B cell (primary cell): ENCODE data around the gene RABGAP1. TPM values are rescaled to one million over a fixed set of nuclear protein-coding genes. Genes with fewer than 3 reads are reported as not detected.

Experiments used
- ATAC-seq: fragments of 200-7000 bp; cut with Tn5 transposase; one replicate; pipeline ENCODE4 v1.10.0; 2021; ENCODE audit warnings: low read depth, mild to moderate bottlenecking, moderate number of reproducible peaks, moderate library complexity
- CTCF ChIA-PET: fragments of 350-600 bp; sonication (Branson Sonifier 250); formaldehyde crosslinking; loops from one replicate; lab custom pipeline; 2021; ENCODE audit warnings: antibody characterized with exemption, inconsistent platforms; lab: Charles Lee
- POLR2A ChIA-PET: fragments of 350-600 bp; sonication (Branson Sonifier 250); formaldehyde crosslinking; loops from one replicate; lab custom pipeline; 2021; ENCODE audit warnings: antibody characterized with exemption; lab: Charles Lee
- DNase-seq: peaks from one replicate; pipeline ENCODE4 v3.0.0; 2013
- H2AFZ ChIP-seq: 2 replicates; pipeline ENCODE4 v1.6.1; 2012; ENCODE audit warnings: mild to moderate bottlenecking, low read depth, low read length; ENCODE audit not compliant: insufficient read depth, poor library complexity, severe bottlenecking
- H3K27ac ChIP-seq, 2 donors: 1 replicate in 1 of 2; 2 replicates in 1 of 2; pipeline ENCODE4 v1.5.1; 2012 to 2013; ENCODE audit warnings: low read length in 2 of 2, mild to moderate bottlenecking in 2 of 2, moderate library complexity in 1 of 2
- H3K27me3 ChIP-seq, 4 experiments: fragments of 200-600 bp in 1 of 4; sonication (generic) in 1 of 4; replicated peaks in 1 of 4; 1 replicate in 2 of 4; 2 replicates in 2 of 4; pipeline versions ENCODE4 v1.6.1 to v1.7.0; 2013 to 2016; ENCODE audit warnings: low read length in 3 of 4, mild to moderate bottlenecking in 2 of 4, mixed read lengths in 1 of 4, moderate library complexity in 1 of 4; ENCODE audit not compliant: insufficient read depth in 4 of 4, control insufficient read depth in 3 of 4; ENCODE audit errors: control extremely low read depth in 1 of 4
- H3K36me3 ChIP-seq, 2 experiments: replicated peaks in 1 of 2; 1 replicate in 1 of 2; 2 replicates in 1 of 2; pipeline versions ENCODE4 v1.6.1 to v1.7.1; 2013; ENCODE audit warnings: low read length in 1 of 2; ENCODE audit not compliant: insufficient read depth in 2 of 2, control insufficient read depth in 1 of 2; ENCODE audit errors: control extremely low read depth in 1 of 2, extremely low read depth in 1 of 2
- H3K4me1 ChIP-seq, 2 donors: fragments of 200-600 bp in 1 of 2; sonication (generic) in 1 of 2; 1 replicate in 1 of 2; 2 replicates in 1 of 2; pipeline versions ENCODE4 v1.5.1 to v1.6.1; 2013 to 2017; ENCODE audit warnings: low read length in 2 of 2; ENCODE audit not compliant: control insufficient read depth in 2 of 2, insufficient read depth in 2 of 2
- H3K4me2 ChIP-seq: replicated peaks from 2 replicates; pipeline ENCODE3; 2012; ENCODE audit warnings: mild to moderate bottlenecking, low read depth, low read length; ENCODE audit not compliant: poor library complexity, severe bottlenecking
- H3K4me3 ChIP-seq, 5 experiments: fragments of 200-600 bp in 1 of 5; sonication (generic) in 1 of 5; 1 replicate in 3 of 5; 2 replicates in 2 of 5; pipeline versions ENCODE4 v1.5.1 to v1.7.0; 2011 to 2016; ENCODE audit warnings: low read length in 4 of 5, mild to moderate bottlenecking in 4 of 5, low read depth in 2 of 5, control low read depth in 1 of 5, moderate library complexity in 1 of 5; ENCODE audit not compliant: insufficient read depth in 1 of 5; ENCODE audit errors: control extremely low read depth in 1 of 5, extremely low read depth in 1 of 5
- H3K79me2 ChIP-seq: fragments of 200-600 bp; sonication (generic); one replicate; pipeline ENCODE4 v1.6.0; 2016; ENCODE audit warnings: low read length; ENCODE audit not compliant: control insufficient read depth, insufficient read depth
- H3K9ac ChIP-seq: fragments of 200-600 bp; sonication (generic); 2 replicates; pipeline ENCODE4 v1.6.1; 2017; ENCODE audit warnings: mild to moderate bottlenecking, low read length, moderate library complexity
- H3K9me3 ChIP-seq, 3 donors: one replicate each; pipeline versions ENCODE4 v1.6.1 to v1.7.1; 2013; ENCODE audit warnings: low read length in 2 of 3; ENCODE audit not compliant: control insufficient read depth in 2 of 3, insufficient read depth in 1 of 3; ENCODE audit errors: control extremely low read depth in 1 of 3
- H4K20me1 ChIP-seq: 2 replicates; pipeline ENCODE4 v1.6.0; 2012; ENCODE audit warnings: mild to moderate bottlenecking, low read length; ENCODE audit not compliant: insufficient read depth, control insufficient read depth, poor library complexity, severe bottlenecking
- H3K27ac Mint-ChIP-seq: one replicate; pipeline ENCODE4 v1.8.0; 2021; ENCODE audit warnings: mixed read lengths
- H3K27me3 Mint-ChIP-seq: one replicate; pipeline ENCODE4 v1.8.0; 2021; ENCODE audit warnings: mixed read lengths
- H3K4me1 Mint-ChIP-seq: one replicate; pipeline ENCODE4 v1.8.0; 2021; ENCODE audit warnings: mixed read lengths
- H3K4me3 Mint-ChIP-seq: one replicate; pipeline ENCODE4 v1.8.0; 2021; ENCODE audit warnings: mixed read lengths
- H3K9me3 Mint-ChIP-seq: one replicate; pipeline ENCODE4 v1.8.0; 2022; ENCODE audit warnings: mixed read lengths; ENCODE audit not compliant: insufficient read depth
- EZH2 ChIP-seq: IDR thresholded peaks from 2 replicates; pipeline ENCODE4 v1.6.1; 2012; ENCODE audit warnings: borderline replicate concordance, low read depth, mild to moderate bottlenecking, moderate library complexity, low read length; ENCODE audit not compliant: insufficient read depth, poor library complexity, severe bottlenecking
- WGBS: methylation state at CpG from one replicate; pipeline ENCODE4 v1.1.5; 2013; ENCODE audit warnings: missing lambda C conversion rate; ENCODE audit not compliant: insufficient coverage; 5-methylcytosine and 5-hydroxymethylcytosine counted together
- intact Hi-C: fragments of 100-400 bp; cut with micrococcal nuclease; formaldehyde crosslinking; loops from one replicate; pipeline ENCODE4 v1.10.0; 2022
- polyA plus RNA-seq: library from polyadenylated mRNA; depleted of rRNA; stranded (reverse); fragments of >200 nt; gene quantifications from 2 replicates; pipeline ENCODE4 v1.2.3, GENCODE V29; 2012
- total RNA-seq, 2 donors: library from RNA; stranded (reverse); fragments of 120-200 nt in 1 of 2; gene quantifications; 1 replicate in 1 of 2; 2 replicates in 1 of 2; pipeline versions ENCODE4 v1.2.3 to v1.2.4, GENCODE V29; 2013 to 2022
- TF ChIP-seq, protein P1 (sequence below): fragments of 200-600 bp; IDR thresholded peaks from one replicate; pipeline ENCODE4 v1.8.0; 2022; ENCODE audit warnings: antibody characterized with exemption, mild to moderate bottlenecking

RABGAP1 gene
- total and polyA plus RNA-seq, 2 donors (not counting 1 experiment from before 2014, with no cell fraction given), result 13.9 to 81.0 TPM

DNA sequence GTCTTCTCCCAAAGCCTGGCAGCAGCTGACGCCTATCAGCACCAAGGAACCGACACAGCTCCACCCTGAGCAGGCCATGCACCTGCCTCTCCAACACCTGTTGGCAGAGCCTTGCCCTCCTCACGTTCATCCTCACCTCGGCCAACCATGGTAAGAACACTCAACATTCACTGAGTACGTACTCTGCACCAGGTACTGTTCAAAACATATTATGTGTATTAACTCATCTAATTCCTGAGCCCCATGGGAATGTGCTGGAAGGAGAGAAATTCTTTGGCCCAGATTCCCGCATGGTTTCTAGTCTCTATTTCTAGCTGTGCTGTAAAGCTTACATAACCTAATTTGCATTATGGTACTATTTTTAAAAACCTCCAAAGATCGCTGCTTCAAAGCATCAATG lies 178.7 kb downstream of the RABGAP1 start:
- Histone ChIP-seq H3K79me2 (peaks cover 21% of the 10 kb centered on the region), H3K27me3 (no peaks in the 10 kb centered on the region), H3K9ac (no peak overlapping the region), H3K9me3 (no peaks in the 10 kb centered on the region), H2AFZ (no peak overlapping the region), H4K20me1 (peaks cover 9% of the 10 kb centered on the region), H3K4me1 (no peaks in the 10 kb centered on the region), H3K4me3 (no peak overlapping the region), H3K36me3 (peaks cover 3 to 93% of the 10 kb centered on the region in 2 experiments), H3K27ac (no peak overlapping the region), H3K4me2 (no peak overlapping the region)
- CTCF ChIA-PET, result interaction anchor here (2.1 kb wide), 1 partner anchor 230 kb away, joined by 10 read pairs; no protein-coding TSS in a partner anchor
- H3K27me3 Mint-ChIP-seq, result no peaks in the 10 kb centered on the region
- no peaks in the 10 kb centered on the region for H3K9me3 Mint-ChIP-seq
- no peak for DNase-seq
- H3K4me1 Mint-ChIP-seq, result peaks cover 11% of the 10 kb centered on the region
- peak overlapping the region; percentile 78 for H3K27ac Mint-ChIP-seq
- POLR2A ChIA-PET, result no interaction called here
- no peak overlapping the region for H3K4me3 Mint-ChIP-seq
- no peak for ATAC-seq
- TF ChIP-seq EZH2, result no peak
- TF ChIP-seq, protein P1, sequence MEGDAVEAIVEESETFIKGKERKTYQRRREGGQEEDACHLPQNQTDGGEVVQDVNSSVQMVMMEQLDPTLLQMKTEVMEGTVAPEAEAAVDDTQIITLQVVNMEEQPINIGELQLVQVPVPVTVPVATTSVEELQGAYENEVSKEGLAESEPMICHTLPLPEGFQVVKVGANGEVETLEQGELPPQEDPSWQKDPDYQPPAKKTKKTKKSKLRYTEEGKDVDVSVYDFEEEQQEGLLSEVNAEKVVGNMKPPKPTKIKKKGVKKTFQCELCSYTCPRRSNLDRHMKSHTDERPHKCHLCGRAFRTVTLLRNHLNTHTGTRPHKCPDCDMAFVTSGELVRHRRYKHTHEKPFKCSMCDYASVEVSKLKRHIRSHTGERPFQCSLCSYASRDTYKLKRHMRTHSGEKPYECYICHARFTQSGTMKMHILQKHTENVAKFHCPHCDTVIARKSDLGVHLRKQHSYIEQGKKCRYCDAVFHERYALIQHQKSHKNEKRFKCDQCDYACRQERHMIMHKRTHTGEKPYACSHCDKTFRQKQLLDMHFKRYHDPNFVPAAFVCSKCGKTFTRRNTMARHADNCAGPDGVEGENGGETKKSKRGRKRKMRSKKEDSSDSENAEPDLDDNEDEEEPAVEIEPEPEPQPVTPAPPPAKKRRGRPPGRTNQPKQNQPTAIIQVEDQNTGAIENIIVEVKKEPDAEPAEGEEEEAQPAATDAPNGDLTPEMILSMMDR, result no peak
- intact Hi-C loops, result no loop called here
- 100% methylated on average over 2 of the region's 7 CpGs for WGBS

DNA sequence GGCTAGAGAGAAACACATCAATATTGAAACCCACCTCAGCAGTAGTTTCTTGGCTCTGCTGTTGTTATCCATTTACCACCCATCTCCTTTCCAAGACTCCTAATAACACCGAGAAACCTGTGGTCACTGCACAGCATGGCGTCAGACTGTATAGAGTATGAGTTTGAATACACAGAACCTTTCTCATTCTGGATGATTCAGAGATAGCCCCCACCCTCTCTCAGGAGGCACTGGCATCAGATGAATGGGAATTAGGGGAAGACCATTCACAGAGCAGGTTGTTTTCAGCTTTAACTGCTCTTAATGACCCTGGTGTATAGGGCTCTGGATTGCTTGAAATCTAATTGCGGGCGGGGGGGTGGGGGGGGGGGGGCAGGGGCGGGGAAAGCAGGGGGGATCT lies 179.3 kb downstream of the RABGAP1 start:
- Mint-ChIP-seq H3K27me3 (no peaks in the 10 kb centered on the region), H3K27ac (peak overlapping the region; percentile 78), H3K4me1 (peaks cover 11% of the 10 kb centered on the region), H3K9me3 (no peaks in the 10 kb centered on the region), H3K4me3 (no peak overlapping the region)
- intact Hi-C loops, result no loop called here
- Histone ChIP-seq H3K9ac (no peak overlapping the region), H3K4me2 (no peak overlapping the region), H3K4me1 (no peaks in the 10 kb centered on the region), H3K79me2 (peaks cover 21% of the 10 kb centered on the region), H3K27ac (no peak overlapping the region), H3K27me3 (no peaks in the 10 kb centered on the region), H3K36me3 (peaks cover 3 to 92% of the 10 kb centered on the region in 2 experiments), H3K9me3 (no peaks in the 10 kb centered on the region), H3K4me3 (no peak overlapping the region), H4K20me1 (peaks cover 9% of the 10 kb centered on the region), H2AFZ (no peak overlapping the region)
- ChIA-PET CTCF (interaction anchor here (2.1 kb wide), 1 partner anchor 230 kb away, joined by 10 read pairs; no protein-coding TSS in a partner anchor), POLR2A (no interaction called here)
- WGBS, result no CpG with 5 or more reads among the region's 5 CpGs
- no peak for TF ChIP-seq EZH2
- TF ChIP-seq, protein P1, result no peak
- DNase-seq, result no peak
- no peak for ATAC-seq
